ENCODE results near the gene NUMB. TPM values are rescaled to one million over a fixed set of nuclear protein-coding genes. Genes with fewer than 3 reads are reported as not detected.

Gene NUMB
- polyA plus RNA-seq, 1 donor from 2014 or later = 11.5 TPM

- TF ChIP-seq, protein P1, sequence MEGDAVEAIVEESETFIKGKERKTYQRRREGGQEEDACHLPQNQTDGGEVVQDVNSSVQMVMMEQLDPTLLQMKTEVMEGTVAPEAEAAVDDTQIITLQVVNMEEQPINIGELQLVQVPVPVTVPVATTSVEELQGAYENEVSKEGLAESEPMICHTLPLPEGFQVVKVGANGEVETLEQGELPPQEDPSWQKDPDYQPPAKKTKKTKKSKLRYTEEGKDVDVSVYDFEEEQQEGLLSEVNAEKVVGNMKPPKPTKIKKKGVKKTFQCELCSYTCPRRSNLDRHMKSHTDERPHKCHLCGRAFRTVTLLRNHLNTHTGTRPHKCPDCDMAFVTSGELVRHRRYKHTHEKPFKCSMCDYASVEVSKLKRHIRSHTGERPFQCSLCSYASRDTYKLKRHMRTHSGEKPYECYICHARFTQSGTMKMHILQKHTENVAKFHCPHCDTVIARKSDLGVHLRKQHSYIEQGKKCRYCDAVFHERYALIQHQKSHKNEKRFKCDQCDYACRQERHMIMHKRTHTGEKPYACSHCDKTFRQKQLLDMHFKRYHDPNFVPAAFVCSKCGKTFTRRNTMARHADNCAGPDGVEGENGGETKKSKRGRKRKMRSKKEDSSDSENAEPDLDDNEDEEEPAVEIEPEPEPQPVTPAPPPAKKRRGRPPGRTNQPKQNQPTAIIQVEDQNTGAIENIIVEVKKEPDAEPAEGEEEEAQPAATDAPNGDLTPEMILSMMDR (IDR thresholded peaks at IDR 0.05; ENCODE audit: poor library complexity, severe bottlenecking) = no peak
- no peak for TF ChIP-seq EZH2 (IDR thresholded peaks at IDR 0.05; ENCODE audit: borderline replicate concordance, insufficient read depth, low read length, poor library complexity, severe bottlenecking)
These were observed 133.8 kb downstream of the NUMB start (continued) for GRCh38 chr14:73324533-73324932.

- Histone ChIP-seq H3K9ac (ENCODE audit: low read length) (no peak overlapping the region), H3K27ac (ENCODE audit: low read length) (no peak overlapping the region), H3K36me3 (ENCODE audit: insufficient read depth, low read length) (no peaks in the 10 kb centered on the region), H3K9me3 (ENCODE audit: low read length) (no peaks in the 10 kb centered on the region), H4K20me1 (ENCODE audit: insufficient read depth) (no peaks in the 10 kb centered on the region), H3F3A (ENCODE audit: insufficient read depth, low read length, poor library complexity, severe bottlenecking) (no peaks in the 10 kb centered on the region), H3K27me3 (ENCODE audit: insufficient read depth, low read depth, low read length) (no peaks in the 10 kb centered on the region), H3K9me2 (ENCODE audit: insufficient read depth, low read length) (no peaks in the 10 kb centered on the region), H3K79me2 (replicated peaks; ENCODE audit: insufficient read depth, low read length) (no peaks in the 10 kb centered on the region), H3K4me3 (ENCODE audit: low read length) (no peak overlapping the region), H3K4me2 (ENCODE audit: low read length) (no peak overlapping the region), H2AFZ (ENCODE audit: low read depth, low read length) (no peak overlapping the region)
- TF ChIP-seq, protein P1 (IDR thresholded peaks at IDR 0.05; ENCODE audit: poor library complexity, severe bottlenecking) = no peak
These were observed 134.4 kb downstream of the NUMB start for GRCh38 chr14:73323896-73324399.

DNA sequence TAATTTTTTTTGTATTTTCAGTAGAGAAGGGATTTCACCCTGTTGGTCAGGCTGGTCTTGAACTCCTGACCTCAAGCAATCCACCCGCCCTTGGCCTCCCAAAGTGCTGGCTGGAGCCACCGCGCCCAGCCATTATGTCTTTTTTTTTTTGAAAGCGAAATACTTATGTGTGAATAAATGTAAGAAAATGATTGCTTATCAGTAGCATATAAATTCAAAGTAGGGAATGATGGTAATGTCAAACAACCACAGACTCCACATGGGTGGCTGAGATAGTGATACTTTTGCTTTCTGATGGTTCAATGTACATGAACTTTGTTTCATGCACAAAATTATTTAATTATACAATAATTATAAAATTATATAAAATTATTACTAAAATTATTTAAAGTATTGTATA lies 145.2 kb downstream of the NUMB start:
- Histone ChIP-seq H3K4me3 (ENCODE audit: low read length) (no peak overlapping the region), H3K9me3 (ENCODE audit: low read length) (no peaks in the 10 kb centered on the region), H3K9me2 (ENCODE audit: insufficient read depth, low read length) (no peaks in the 10 kb centered on the region), H3K79me2 (replicated peaks; ENCODE audit: insufficient read depth, low read length) (no peaks in the 10 kb centered on the region), H3K9ac (ENCODE audit: low read length) (no peak overlapping the region), H3K27me3 (ENCODE audit: insufficient read depth, low read depth, low read length) (no peaks in the 10 kb centered on the region), H2AFZ (ENCODE audit: low read depth, low read length) (no peak overlapping the region), H4K20me1 (ENCODE audit: insufficient read depth) (no peaks in the 10 kb centered on the region), H3K27ac (ENCODE audit: low read length) (no peak overlapping the region), H3F3A (ENCODE audit: insufficient read depth, low read length, poor library complexity, severe bottlenecking) (no peaks in the 10 kb centered on the region), H3K36me3 (ENCODE audit: insufficient read depth, low read length) (no peaks in the 10 kb centered on the region), H3K4me2 (ENCODE audit: low read length) (no peak overlapping the region)
- TF ChIP-seq REST (IDR thresholded peaks at IDR 0.05; ENCODE audit: borderline replicate concordance) = no peak
- no peak for TF ChIP-seq TAF1 (IDR thresholded peaks at IDR 0.05; ENCODE audit: low read depth)
- TF ChIP-seq EP300 (conservative IDR thresholded peaks at IDR 0.05; ENCODE audit: poor library complexity, severe bottlenecking) = no peak
- no peak for TF ChIP-seq EZH2 (IDR thresholded peaks at IDR 0.05; ENCODE audit: borderline replicate concordance, insufficient read depth, low read length, poor library complexity, severe bottlenecking)
- TF ChIP-seq MXI1 (conservative IDR thresholded peaks at IDR 0.05; ENCODE audit: poor library complexity, severe bottlenecking) = no peak
- TF ChIP-seq, protein P1 (IDR thresholded peaks at IDR 0.05; ENCODE audit: poor library complexity, severe bottlenecking) = no peak
- no peak for TF ChIP-seq SMC3 (conservative IDR thresholded peaks at IDR 0.05; ENCODE audit: poor library complexity)
- TF ChIP-seq RAD21 (conservative IDR thresholded peaks at IDR 0.05) = no peak
- no peak for TF ChIP-seq POLR2AphosphoS5 (IDR thresholded peaks at IDR 0.05)
